ENCODE results near the gene PNKD.
A peak's percentile ranks its signal among the peaks of the same experiment; 100 is the strongest.

Gene PNKD

DNA sequence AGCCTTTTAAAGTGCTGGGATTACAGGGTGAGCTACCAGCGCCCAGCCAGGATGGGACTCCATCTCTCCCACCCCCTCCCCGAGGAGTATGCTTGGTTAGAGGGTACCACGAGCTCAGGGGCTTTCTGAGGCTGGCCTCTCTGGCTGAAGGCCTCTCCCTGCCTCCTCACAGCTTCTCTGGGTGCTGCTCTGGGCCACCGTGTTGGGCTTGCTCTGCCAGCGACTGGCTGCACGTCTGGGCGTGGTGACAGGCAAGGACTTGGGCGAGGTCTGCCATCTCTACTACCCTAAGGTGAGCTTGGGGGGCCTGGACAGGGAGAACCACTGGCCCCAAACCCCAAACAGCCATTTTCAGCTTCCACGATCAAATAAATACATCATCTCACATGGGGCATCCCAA, 114.7 kb downstream of the PNKD start:
- DNase-seq, result no peak

DNA sequence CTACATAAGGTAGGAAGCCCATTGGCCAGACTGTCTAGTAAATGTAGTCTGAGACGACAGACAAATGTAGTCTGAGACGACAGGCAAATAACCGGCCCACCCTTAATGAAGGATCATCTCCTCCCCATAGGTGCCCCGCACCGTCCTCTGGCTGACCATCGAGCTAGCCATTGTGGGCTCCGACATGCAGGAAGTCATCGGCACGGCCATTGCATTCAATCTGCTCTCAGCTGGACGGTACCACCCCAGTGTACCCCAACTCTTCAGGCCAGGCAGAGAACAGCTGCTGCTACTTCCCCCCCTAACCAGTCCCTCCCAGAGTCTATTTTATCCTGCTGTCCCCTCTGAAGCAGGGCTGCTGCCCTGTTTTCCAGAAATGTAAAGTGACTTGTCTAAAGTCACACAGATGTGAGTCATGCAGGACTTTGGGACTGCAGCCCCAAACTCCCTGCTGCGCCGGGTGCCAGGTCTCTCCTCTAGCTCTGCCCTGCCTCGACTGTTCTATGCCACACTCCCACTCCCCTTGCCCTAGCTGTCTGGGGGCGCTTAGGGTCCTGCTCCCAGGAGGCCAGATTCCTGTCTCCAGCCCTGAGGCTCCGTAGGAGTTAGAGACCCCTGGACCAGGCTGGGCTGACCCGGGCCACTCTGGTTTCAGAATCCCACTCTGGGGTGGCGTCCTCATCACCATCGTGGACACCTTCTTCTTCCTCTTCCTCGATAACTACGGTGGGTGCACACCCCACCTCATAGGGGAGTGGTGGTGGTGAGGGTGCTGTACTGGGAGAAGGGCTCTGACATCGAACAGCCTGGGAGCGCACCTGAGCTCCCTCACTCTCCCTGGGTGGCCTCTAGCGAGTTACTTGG, 116.4 kb downstream of the PNKD start:
- no peak for DNase-seq

DNA sequence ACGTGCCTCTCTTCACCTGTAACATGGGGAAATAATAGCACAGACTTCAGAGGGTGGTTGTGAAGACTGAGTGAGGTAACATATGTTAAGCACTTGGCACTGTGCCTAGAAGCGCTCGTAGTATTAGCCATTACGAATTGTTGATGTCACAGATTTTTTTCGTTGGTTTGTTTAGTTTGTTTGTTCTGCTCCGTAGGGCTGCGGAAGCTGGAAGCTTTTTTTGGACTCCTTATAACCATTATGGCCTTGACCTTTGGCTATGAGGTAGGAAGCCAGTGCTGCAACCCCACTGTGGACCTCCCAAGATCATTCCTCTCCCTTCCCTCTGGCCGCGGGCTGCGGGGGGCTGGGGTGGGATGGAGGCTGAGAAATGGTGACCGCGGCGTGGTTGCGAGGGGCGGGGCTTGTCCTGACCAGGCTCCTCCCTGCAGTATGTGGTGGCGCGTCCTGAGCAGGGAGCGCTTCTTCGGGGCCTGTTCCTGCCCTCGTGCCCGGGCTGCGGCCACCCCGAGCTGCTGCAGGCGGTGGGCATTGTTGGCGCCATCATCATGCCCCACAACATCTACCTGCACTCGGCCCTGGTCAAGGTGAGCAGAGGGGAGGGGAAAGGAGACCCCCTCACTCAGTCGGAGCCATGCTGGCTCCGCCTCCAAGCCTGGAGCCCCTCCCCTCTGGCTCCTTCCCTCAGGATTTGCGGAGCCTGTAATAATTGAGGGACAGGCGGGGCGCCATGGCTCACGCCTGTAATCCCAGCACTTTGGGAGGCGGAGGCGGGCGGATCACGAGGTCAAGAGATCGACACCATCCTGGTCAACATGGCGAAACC, 117.3 kb downstream of the PNKD start:
- DNase-seq, result peak; percentile 7

DNA sequence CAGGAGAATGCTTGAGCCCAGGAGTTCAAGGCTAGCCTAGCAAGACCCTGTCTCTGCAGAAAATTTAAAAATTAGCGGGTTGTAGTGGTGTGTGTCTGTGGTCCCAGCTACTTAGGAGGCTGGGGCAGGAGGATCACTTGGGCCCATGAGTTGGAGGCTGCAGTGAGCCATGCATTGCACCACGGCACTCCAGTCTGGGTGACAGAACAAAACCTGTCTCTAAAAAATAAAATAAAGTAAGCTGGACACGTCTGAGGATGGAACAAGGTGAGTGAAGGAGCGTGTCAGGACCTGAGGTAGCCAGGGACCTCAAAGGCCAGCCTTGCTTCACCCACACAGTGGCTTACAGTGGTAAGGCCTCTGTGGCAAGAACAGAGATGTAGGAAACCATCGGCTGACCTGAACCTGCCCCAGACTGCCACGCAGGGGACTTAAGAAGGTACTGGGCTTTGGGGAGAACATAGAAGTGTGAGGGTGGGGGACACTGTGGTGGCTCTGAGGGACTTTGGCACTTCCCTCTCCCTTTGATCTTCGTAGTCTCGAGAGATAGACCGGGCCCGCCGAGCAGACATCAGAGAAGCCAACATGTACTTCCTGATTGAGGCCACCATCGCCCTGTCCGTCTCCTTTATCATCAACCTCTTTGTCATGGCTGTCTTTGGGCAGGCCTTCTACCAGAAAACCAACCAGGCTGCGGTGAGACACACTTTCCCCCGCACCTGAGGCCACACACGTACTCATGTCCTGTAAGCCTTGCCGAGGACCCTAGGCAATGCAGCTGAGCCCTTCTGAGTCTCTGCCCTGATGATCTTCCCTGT, 119.2 kb downstream of the PNKD start:
- DNase-seq, result no peak

DNA sequence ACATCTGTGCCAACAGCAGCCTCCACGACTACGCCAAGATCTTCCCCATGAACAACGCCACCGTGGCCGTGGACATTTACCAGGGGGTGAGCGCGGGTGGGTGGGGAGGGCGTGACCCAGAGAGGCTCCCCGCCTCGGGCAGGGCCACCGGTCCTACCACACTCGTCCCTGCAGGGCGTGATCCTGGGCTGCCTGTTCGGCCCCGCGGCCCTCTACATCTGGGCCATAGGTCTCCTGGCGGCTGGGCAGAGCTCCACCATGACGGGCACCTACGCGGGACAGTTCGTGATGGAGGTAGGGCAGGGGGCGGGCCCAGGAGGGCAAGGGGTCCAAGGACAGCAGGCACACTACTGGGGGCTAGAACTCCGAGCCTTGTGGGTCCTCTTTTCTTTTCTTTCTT, 120.9 kb downstream of the PNKD start:
- no peak for DNase-seq

DNA sequence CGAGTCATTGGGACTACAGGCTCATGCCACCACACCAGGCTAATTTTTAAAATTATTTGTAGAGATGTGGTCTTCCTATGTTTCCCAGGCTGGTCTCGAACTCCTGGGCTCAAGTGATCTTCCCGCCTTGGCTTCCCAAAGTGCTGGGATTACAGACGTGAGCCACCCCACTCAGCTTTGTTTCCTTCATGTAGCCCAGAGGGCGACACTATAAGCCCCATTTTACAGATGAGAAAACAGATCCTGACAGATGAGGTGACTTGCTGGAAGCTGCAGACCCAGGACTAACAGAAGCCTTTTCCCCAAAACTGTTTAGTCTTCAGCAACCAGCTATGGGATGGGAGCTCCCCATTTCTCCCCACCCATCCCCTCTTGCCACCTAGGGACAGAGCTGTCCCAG, 122.1 kb downstream of the PNKD start:
- DNase-seq, result no peak

DNA sequence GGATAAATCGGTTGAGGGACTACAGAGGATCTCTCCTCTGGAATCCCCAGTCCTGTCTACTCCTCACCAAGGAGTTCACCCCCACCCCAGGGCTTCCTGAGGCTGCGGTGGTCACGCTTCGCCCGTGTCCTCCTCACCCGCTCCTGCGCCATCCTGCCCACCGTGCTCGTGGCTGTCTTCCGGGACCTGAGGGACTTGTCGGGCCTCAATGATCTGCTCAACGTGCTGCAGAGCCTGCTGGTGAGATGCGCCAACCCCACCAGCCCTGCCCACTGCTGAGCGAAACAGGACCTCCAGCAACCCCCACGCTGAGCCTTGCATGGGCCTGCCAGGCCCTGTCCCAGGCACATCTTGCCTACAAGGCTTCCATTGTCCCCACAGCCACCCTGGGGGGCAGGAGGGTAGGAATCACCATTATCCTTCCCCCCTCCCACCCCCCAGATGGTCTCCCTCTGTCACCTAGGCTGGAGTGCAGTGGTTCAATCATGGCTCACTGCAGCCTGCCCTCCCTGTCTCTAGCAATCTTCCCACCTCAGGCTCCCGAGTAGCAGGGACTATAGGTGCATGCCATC, 122.7 kb downstream of the PNKD start:
- DNase-seq, result no peak

DNA sequence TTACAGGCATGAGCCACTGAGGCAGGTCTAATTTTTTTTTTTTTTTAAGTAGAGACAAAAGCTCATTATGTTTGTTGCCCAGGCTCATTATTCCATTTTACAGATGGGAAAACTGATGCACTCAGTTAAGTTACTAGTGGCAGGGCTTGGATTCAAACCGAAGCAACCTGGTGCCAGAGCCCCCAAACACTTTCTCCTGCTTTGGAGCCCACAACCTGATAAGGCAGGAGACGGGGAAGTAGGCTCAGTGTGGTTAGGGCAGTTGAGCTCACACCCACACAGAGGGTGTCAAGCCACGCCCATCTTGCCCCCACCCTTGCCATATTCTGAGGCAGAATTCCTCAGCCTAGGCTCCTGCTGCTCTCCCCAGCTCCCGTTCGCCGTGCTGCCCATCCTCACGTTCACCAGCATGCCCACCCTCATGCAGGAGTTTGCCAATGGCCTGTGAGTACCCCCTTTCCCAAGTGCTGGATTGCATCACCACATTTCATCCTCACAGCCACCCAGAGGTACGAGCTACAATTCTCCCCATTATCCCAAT, 123.5 kb downstream of the PNKD start:
- no peak for DNase-seq

DNA sequence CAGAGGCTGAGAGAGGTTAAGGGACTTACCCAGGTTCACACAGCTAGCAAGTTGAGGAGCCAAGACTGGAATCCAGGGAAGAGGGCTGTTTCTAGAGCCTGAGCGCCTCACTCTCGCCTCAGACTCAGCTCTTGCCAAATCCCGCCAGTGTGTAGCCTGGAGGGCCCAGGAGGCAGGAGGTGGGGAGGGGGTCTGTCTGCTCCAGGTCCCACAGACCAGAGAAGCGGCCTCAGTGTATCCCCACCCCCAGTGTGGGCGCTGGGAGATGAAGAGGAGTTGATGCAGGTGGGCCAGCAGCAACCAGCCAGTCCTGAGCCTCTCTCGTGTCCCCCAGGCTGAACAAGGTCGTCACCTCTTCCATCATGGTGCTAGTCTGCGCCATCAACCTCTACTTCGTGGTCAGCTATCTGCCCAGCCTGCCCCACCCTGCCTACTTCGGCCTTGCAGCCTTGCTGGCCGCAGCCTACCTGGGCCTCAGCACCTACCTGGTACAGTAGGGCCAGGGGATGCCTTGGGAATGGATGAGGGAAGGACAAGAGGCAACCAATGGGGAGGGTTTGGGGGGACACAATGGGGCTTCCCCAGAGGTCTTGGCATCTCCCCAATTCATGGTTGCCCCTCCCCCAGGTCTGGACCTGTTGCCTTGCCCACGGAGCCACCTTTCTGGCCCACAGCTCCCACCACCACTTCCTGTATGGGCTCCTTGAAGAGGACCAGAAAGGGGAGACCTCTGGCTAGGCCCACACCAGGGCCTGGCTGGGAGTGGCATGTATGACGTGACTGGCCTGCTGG, 124.2 kb downstream of the PNKD start:
- peak; percentile 4 for DNase-seq

DNA sequence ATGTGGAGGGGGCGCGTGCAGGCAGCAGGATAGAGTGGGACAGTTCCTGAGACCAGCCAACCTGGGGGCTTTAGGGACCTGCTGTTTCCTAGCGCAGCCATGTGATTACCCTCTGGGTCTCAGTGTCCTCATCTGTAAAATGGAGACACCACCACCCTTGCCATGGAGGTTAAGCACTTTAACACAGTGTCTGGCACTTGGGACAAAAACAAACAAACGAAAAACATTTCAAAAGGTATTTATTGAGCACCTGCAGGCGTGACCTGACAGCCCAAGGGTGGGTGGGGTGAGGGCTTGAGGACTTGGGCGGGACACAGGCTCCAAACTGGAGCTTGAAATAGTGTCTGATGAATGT, 124.7 kb downstream of the PNKD start:
- no peak for DNase-seq

DNA sequence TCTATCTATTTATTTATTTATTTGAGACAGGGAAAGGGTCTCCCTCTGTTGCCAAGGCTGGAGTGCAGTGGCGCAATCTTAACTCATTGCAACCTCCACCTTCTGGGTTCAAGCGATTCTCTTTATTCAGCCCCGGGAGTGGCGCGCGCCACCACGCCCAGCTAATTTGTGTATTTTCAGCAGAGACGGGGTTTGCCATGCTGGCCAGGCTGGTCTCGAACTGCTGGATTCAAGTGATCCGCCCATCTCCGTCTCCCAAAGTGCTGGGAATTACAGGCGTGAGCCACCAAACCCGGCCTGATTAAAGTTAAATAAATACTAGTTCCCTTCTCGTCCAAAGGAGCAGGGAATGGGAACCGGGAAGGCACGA, 125.1 kb downstream of the PNKD start:
- DNase-seq, result no peak

DNA sequence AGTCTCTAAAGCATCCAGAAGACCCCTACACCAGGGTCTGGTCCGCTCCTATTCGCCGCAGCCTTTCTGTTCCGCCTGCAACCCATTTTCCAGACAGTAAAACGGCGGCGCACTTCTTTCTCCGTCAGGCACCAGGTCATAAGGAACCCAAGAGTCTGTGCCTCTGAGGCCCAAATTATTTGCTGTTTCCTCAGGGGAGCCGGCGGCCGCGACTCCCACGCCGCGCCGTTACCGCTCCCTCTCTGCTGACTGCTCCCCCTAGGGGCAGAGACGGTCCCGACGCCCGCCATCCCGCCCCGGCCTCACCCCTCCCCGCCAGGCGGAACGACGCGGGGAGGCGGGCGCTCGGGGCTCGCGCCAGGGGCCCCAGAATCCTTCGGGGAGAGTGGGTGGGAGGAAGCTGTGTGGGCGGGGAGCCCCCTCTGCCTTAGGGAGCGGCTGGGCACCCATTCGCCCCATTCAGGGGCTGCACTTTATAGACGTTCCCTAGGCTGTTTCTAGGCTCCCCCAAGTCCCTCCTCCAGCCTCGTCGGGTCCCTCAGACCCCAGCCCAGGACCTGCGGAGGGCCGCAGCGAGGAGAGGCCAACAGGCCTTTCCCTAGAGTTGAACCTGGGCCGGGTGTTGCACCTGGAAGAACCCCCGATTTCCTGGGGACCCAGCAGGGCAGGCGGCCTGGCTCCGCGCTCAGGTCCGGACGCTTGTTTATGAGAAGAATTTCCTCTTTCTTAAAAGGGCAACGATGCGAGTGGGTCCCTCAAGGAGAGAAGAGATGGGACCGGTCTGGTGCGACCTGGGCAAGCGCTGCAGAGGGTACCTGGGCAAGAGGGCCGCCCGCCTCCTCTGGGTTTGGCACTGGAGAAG, 125.7 kb downstream of the PNKD start:
- peak; percentile 91 for DNase-seq

Data from stimulated activated CD4-positive, alpha-beta T cell treated with anti-CD3 and anti-CD28 coated beads, Interleukin-4, amount 100 ng/mL, for 1 hour (primary cell).